Putamen (tissue), 1 donor: ENCODE results near the gene OR8A1.

Experiments used
- DNase-seq: peaks from one replicate; pipeline ENCODE4 v3.0.0-alpha.2; 2016; ENCODE audit warnings: low spot score

Gene OR8A1

GRCh38 chr11:124569697-124570096 lies at the start of gene OR8A1:
Gene OR8A1, plus strand, starts transcription at chr11:124569997. Its CDS starts 123 bp downstream, at chr11:124570120.
- DNase-seq = no peak

DNA sequence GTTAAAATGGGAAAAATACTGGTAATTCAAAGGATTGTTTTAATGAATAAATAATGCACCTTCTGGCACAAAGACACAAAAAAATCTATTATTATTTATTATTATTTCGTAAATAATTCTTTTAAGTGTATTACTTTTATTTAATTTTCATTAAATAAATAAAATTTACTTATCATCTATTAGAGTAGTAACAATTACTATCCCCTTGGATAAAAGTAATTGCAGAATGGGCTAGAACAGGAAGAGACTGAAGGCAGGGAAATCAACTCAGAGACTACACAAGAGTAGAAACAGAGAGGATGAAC lies 49.3 kb upstream of the OR8A1 start:
- no peak for DNase-seq

- no peak for DNase-seq
These were observed 36.2 kb upstream of the OR8A1 start for GRCh38 chr11:124533626-124534025.

GRCh38 chr11:124534051-124534450 lies 35.7 kb upstream of the OR8A1 start:
- DNase-seq = no peak

DNA sequence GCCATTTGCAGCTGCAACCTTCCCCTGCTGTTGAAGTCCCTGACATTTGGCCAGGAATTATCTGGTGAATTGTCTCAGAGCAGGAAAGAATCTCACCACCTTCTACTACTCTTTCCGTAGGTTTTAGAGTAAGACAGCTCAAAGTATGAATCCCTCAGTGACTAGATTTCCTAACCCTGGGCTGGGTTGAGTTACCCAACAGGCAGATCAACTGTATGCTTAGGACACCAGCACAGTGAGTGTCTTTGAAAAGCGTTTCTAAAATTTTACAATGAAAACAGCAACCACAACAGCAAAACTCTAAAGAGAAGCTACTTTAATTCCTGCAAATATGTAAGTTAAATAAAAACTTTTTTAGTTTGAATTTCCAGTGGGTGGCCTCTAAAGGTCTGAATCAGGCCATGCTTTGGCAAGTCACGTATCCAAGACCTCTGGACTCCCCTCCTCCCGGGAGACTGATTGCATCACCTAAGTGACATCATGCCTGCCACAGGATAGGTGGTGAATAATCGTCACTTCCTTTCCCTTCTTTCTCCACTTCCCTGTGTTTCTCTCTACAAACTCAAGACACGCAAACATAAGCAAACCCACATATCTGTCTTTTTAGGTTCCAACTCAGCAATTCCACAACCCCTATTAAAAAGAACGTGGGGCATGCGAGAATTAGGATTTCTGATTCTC lies 34.1 kb upstream of the OR8A1 start:
- no peak for DNase-seq

DNA sequence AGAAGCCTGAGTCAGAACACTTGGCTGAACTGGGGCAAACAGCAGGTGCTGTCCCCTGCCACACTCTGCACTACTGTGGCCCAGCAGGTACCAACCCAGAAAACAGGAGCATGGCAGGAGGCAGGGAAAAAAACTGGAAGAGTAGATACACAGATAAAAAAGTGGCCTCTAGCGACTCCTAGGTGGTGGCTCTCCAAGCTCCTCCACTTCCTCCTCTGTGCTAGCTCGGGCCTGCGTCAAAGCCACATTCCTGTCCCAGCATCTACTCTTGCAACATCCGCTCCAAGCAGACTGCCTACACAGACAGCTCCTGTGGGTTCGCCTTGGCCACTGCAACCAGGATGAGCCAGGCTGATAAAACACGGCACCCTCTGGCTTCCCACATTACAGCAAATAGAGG lies 33.3 kb upstream of the OR8A1 start:
- DNase-seq = no peak

- no peak for DNase-seq
These were observed 31.8 kb upstream of the OR8A1 start for GRCh38 chr11:124538019-124538418.

DNA sequence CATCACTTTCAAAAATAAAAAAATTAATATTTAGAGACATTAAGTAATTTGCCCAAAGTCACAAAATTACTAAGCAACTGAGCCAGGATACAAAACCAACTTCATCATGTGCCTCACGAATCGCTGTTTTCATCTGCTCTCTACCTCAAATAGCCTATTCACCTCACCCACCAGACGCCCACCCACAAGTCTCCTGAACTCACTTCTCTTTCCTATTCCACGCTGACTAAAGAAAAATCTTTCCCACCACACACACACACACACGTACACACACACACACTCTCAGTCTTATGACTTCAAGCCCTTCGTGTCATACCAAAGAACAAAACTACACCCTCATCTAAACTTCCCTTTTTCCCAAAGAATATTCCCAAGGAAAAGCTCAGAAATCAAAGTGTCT lies 28.6 kb upstream of the OR8A1 start:
- peak; percentile 50 for DNase-seq

- no peak for DNase-seq
These were observed 26.7 kb upstream of the OR8A1 start for GRCh38 chr11:124543145-124543544.

DNA sequence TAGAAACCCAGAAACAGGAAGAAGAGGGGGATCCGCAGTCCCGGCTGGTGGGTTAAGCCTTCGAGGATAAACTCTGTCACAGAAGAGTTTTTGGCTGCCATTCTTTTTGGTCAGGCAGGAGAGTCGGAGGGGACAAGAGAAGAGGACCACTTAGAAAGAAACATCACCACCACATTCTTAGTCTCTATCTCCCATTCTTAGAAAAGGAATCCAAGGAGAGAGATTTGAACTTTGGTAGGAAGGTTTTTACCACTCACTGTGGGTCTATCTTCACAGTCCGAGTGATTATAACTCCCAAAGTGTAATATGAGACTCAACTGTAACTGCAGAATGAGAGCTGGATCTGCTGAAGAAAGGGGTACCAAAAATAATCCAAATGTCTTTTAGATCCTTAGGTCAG lies 26.2 kb upstream of the OR8A1 start, which contains the start of gene OR8B12:
OR8B12 (minus strand) TSS at position 101 of the 400 bp plus-strand sequence; CDS start at position 101, 0 bp downstream.
- DNase-seq = no peak

DNA sequence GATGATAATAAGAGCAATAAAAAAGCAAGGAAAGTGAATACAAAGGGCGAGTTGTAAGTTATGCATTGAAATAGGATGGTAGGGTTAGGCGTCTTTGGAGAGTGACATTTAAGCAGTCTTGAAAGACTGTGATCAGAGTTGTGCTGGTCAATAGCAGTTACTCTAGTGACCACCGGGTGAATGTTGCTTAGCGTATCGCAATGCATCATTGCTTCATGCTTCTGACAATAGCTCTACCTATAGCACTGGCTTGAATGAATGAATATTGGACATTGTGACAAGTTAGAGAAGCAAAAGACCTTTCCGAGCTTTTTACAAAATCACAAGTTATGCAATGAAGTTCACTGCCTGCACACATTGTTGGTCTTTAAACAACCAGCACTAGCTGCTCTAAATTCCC lies 18.6 kb upstream of the OR8A1 start:
- no peak for DNase-seq

- no peak for DNase-seq
These were observed 17.8 kb upstream of the OR8A1 start for GRCh38 chr11:124551987-124552386.

- DNase-seq = peak; percentile 12
These were observed 13.0 kb upstream of the OR8A1 start for GRCh38 chr11:124556828-124557227.

DNA sequence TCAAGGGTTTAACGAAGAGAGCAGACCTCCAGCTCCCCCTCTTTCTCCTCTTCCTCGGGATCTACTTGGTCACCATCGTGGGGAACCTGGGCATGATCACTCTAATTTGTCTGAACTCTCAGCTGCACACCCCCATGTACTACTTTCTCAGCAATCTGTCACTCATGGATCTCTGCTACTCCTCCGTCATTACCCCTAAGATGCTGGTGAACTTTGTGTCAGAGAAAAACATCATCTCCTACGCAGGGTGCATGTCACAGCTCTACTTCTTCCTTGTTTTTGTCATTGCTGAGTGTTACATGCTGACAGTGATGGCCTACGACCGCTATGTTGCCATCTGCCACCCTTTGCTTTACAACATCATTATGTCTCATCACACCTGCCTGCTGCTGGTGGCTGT lies 363 bp downstream of the OR8A1 start:
- DNase-seq = peak; percentile 65

DNA sequence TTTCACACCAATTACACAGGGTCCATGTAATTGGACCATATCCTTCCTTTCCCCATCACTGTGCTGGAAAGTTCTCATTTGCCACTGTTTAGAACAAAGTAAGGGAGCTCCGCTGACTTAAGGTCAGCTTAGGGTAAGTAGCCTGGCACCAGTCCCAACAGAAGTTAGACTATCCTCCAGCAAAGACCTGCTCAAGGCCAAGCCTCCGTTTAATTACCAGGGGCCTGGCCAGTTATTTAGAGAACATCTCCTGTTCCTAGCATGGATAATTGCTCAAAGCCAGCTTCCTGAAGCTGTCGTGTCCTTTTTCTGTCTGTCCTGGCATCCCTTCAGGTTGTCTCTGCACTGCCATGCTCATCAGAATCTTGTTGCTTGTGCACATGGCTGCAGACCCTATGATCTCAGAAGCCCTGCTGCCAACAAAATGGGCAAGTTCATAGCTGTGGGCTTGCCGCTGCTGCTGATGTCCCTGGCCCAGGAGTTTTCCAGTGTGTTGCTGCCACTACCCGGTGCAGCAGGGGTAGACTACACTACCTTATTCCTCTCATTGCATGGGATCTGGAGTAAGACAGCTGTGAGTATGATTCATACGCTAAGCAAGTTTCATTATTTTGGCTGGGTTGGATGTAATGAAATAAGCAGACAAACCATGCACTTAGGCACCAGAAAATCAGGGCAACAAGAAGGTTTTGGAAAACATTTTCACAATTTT lies 8.1 kb downstream of the OR8A1 start:
- DNase-seq = no peak

- no peak for DNase-seq
These were observed 9.0 kb downstream of the OR8A1 start for GRCh38 chr11:124578761-124579160.

DNA sequence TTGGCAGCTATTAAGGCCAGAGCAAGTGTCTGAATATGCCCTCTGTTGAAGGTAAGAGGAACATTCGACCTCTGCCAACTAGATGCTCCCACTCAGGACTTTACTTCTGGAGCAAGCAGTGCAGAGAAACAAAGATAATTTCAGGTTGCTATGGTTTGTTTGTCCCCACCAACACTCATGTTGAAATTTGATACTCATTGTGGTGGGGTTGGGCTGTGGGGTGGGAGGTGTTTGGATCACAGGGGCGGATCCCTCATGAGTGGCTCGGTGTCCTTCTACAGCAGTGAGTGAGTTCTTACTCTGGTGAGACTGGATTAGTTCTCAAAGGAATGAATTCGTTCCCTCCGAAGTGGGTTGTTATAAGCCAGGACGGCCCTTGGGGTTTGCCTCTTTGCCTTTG lies 12.0 kb downstream of the OR8A1 start:
- DNase-seq = no peak

DNA sequence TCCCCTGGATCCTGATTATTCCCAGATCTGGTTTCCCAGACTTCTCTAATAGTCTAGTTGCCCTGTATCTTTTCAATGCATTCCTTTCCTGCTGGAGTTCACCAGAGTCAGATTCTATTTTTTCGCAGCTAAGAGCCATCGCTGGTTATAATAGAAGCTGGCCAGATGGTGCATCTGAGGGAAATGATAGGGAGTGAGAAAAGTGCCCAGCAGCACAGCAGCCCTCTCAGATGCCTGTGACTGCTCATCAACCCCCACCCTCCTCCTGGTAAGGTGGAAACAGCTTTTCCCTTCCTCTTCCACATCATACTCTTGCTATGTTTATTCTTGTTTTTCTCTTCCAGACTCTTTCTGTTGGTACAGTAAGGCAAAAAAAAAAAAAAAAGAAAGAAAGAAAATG lies 12.8 kb downstream of the OR8A1 start:
- no peak for DNase-seq

- no peak for DNase-seq
These were observed 14.0 kb downstream of the OR8A1 start for GRCh38 chr11:124583781-124584180.

- DNase-seq = no peak
These were observed 15.0 kb downstream of the OR8A1 start for GRCh38 chr11:124584681-124585372.

- DNase-seq = no peak
These were observed 16.6 kb downstream of the OR8A1 start for GRCh38 chr11:124586238-124586860.

DNA sequence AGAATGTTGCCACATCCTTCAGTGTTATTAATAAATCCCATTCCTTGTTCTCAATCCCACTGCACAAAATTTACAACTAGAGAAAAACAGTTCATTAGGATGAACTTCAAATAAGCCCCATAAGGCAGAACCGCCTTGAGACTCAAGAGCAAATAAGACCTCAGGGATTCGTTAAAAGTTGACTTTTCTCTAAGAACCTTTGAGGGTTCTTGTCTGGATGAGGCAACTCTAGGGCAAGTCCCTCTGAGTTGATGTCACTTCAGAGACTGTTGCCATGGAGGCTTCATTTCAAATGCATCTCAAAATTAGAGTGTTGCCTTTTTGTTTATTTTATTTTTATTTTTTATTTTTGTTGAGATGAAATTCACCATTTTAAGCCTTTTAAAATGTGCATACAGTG lies 21.6 kb downstream of the OR8A1 start:
- DNase-seq = no peak

DNA sequence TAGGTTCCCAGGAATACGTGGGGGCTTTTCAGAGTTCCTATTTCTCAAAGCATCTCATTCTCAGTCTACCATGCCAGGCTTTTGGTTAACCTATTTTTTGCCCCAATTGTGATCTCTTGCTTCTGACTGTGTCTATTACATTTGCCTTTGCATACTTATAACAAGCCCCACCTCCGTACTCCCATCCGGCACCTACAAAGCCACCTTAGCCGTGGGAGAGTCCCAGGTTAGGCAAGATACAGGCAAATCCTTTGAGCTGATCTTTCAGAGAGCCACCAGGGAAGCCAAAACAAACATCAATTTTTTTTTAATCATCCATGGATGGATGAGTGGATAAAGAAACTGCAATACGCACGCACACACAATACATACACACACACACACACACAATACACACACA lies 22.8 kb downstream of the OR8A1 start:
- peak; percentile 44 for DNase-seq
